GM06990 (cell line): ENCODE data around the gene DIAPH2.

Source experiments
- DNase-seq: peaks from one replicate; pipeline ENCODE4 v3.0.0-alpha.2; 2011; ENCODE audit not compliant: insufficient read length; ENCODE audit errors: extremely low read depth
- H3K27me3 ChIP-seq: replicated peaks from 2 replicates; pipeline ENCODE4 v1.6.0; 2011; ENCODE audit warnings: low read length; ENCODE audit not compliant: control insufficient read depth, insufficient read depth
- H3K36me3 ChIP-seq: 2 replicates; pipeline ENCODE4 v1.5.1; 2011; ENCODE audit warnings: low read length; ENCODE audit not compliant: control insufficient read depth, insufficient read depth
- H3K4me3 ChIP-seq: replicated peaks from 2 replicates; pipeline ENCODE4 v1.5.1; 2011; ENCODE audit warnings: low read depth, mild to moderate bottlenecking, control low read depth, low read length
- TF ChIP-seq, protein P1 (sequence below): IDR thresholded peaks from 2 replicates; pipeline ENCODE4 v1.5.1; 2011; ENCODE audit warnings: low read length, control low read depth, mild to moderate bottlenecking, inconsistent platforms; ENCODE audit not compliant: insufficient read depth, poor library complexity, severe bottlenecking

Gene DIAPH2

DNA sequence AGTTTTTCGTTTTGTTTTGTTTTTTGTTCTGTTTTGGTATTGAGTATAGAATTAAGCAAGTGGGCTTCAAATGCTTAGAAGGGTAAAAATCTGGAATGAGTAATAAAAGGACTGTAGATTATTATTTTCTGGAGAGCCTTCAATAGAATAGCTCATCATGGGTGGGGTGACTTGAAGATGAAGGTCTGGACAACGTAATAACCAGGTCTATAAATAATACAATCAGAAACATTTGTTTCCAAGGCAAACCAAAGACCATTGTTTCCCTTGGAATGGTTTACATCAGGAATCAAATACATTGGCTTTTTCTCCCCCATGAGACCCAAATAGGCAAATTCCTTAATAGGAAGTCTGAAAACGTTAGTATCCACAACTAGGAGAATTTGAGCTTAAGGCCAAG lies 920.6 kb downstream of the DIAPH2 start:
- TF ChIP-seq, protein P1, sequence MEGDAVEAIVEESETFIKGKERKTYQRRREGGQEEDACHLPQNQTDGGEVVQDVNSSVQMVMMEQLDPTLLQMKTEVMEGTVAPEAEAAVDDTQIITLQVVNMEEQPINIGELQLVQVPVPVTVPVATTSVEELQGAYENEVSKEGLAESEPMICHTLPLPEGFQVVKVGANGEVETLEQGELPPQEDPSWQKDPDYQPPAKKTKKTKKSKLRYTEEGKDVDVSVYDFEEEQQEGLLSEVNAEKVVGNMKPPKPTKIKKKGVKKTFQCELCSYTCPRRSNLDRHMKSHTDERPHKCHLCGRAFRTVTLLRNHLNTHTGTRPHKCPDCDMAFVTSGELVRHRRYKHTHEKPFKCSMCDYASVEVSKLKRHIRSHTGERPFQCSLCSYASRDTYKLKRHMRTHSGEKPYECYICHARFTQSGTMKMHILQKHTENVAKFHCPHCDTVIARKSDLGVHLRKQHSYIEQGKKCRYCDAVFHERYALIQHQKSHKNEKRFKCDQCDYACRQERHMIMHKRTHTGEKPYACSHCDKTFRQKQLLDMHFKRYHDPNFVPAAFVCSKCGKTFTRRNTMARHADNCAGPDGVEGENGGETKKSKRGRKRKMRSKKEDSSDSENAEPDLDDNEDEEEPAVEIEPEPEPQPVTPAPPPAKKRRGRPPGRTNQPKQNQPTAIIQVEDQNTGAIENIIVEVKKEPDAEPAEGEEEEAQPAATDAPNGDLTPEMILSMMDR, result no peak

DNA sequence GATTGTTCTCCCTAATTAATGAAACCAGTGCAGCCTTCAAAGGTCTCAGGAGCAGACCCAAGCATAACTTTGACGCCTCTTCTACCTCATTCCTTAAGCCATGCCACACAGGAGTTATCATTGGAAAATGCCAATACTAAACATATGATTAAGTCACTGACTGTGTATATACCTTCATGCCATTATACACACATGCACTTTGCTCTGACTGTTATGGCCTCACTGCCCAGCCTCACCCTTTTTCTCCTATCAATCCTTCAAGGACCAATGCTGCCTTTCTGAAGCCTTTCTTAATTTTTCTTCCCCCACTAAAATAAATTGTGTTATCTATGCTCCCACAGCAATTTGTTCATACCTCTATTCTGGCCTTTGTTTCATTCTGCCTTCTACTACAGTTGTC lies 924.7 kb downstream of the DIAPH2 start:
- Histone ChIP-seq H3K4me3 (no peak overlapping the region), H3K36me3 (no peaks in the 10 kb centered on the region), H3K27me3 (no peaks in the 10 kb centered on the region)
- TF ChIP-seq, protein P1, result no peak
- no peak for DNase-seq

More for the DNA sequence above, 920.6 kb downstream of the DIAPH2 start:
- no peaks in the 10 kb centered on the region for H3K27me3 ChIP-seq
- DNase-seq, result no peak
- H3K36me3 ChIP-seq, result no peaks in the 10 kb centered on the region
- H3K4me3 ChIP-seq, result no peak overlapping the region

DNA sequence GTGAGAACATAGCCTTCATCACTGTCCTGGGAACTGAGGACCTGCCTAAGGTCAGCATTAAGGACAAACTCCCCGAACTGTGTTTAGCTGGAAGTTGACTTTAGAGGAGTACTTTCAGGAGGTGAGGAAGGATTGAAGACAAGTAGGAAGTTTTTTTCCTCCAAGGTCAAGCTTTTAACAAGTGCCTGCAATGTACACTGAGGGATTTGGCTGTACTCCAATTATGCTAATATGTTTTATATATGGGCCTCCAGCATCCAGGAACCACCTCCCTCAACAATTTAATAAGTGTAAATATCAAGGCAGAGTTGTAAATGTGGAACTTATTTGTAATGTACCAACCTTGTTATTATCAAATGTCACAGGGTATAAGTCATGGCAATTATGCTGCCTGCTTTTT lies 925.3 kb downstream of the DIAPH2 start:
- TF ChIP-seq, protein P1, result no peak
- Histone ChIP-seq H3K4me3 (no peak overlapping the region), H3K27me3 (no peaks in the 10 kb centered on the region), H3K36me3 (no peaks in the 10 kb centered on the region)
- no peak for DNase-seq

DNA sequence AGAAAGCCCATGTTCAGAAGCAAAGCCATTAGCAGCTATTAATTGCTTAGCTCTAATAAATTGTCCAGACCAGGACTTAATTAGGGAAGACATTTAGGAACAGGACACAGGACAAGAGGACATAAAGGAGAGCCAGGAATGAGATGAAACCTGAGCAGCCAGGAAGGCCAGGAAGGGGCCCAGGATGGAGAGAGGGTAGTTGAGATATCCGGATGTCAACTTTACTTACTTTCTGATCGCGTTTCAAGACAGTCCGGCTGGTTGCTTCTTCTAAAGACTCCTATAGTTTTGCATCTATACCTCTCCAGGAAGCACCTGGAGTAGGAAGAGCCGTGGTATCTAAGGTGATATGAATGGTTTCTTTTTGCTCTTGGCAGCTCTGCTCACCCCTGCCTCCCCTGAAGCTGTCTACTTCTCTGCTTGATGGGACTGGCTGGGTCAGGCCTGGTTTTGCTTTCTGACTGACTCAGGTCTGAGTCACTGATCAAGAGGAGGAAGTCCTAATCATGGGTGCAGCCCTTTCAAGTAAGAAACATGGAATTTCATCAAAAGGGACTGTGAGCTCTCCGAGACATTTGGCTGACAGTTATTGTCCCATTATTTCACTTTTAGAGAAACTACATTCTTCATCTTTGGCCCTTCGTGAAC lies 932.4 kb downstream of the DIAPH2 start:
- no peaks in the 10 kb centered on the region for H3K36me3 ChIP-seq
- TF ChIP-seq, protein P1, result no peak
- H3K27me3 ChIP-seq, result no peaks in the 10 kb centered on the region
- no peak for DNase-seq
- H3K4me3 ChIP-seq, result no peak overlapping the region

DNA sequence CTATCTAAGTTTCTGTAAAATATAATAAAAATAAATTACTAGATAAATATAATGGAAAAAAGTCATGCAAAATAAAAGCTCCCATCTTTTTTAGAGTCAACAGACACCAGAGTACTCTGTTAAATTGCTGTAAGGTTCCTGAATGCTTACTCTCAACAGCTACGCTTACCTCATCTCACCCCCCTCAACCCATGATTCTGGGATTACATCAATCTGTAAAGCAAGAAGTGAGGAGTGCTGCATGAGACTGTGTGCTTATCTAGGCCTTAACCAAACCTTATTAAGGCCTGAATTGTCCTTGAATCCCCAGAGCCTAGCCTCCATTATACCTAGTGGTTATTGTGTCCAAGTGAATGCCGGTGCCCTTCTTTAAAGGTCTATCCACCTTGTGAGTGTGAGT lies 934.9 kb downstream of the DIAPH2 start:
- H3K36me3 ChIP-seq, result no peaks in the 10 kb centered on the region

DNA sequence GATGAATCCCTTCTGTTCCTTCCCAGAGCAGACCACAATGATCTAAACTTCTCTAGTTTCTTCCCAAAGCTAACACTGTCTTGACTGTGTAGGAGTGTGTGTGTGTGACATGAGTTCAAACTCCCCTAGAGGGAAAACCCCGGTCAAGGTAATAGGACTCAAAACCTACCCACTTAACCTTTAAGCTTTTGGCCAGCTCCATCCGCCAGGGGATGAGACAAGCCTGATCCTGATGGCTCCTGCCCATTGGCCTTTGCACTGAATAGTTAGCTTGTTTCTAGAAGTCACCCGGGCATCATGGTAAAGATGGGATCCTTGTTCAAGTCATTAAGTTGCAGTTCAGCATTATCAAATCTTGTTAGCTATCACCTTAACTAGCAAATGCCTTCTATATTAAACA lies 937.5 kb downstream of the DIAPH2 start:
- TF ChIP-seq, protein P1, result no peak

More for the DNA sequence above, 934.9 kb downstream of the DIAPH2 start:
- Histone ChIP-seq H3K27me3 (no peaks in the 10 kb centered on the region), H3K4me3 (no peak overlapping the region)
- TF ChIP-seq, protein P1, result no peak
- no peak for DNase-seq

More for the DNA sequence above, 937.5 kb downstream of the DIAPH2 start:
- no peaks in the 10 kb centered on the region for H3K27me3 ChIP-seq
- H3K4me3 ChIP-seq, result no peak overlapping the region
- no peak for DNase-seq
- H3K36me3 ChIP-seq, result no peaks in the 10 kb centered on the region
